Motor neuron (in vitro differentiated cells): ENCODE results near the gene TRAM2. TPM values are rescaled to one million over a fixed set of nuclear protein-coding genes. Genes with fewer than 3 reads are reported as not detected.
"Not testable (repeated sequence)": the region's sequence is repeated elsewhere in the genome, so short reads cannot be mapped to it uniquely, and the experiment has no call there.

ENCODE experiments used
- ATAC-seq, 8 experiments: fragments of 200-7000 bp; cut with Tn5 transposase; replicated peaks in 6 of 8; 2 replicates each; pipeline ENCODE4 v1.8.0; 2021; ENCODE audit warnings: mild to moderate bottlenecking in 8 of 8, moderate library complexity in 8 of 8
- H3K27ac ChIP-seq, 2 donors: fragments of 250-450 bp; sonication (Bioruptor Pico); 2 replicates each; pipeline ENCODE4 v1.9.0; 2021; ENCODE audit warnings: antibody characterized with exemption in 2 of 2, mild to moderate bottlenecking in 2 of 2, moderate library complexity in 1 of 2
- H3K4me1 ChIP-seq, 2 donors: fragments of 250-450 bp; sonication (Bioruptor Pico); replicated peaks in 1 of 2; 2 replicates each; pipeline ENCODE4 v1.6.1; 2021; ENCODE audit warnings: antibody characterized with exemption in 2 of 2, mild to moderate bottlenecking in 2 of 2, moderate library complexity in 1 of 2
- H3K4me3 ChIP-seq, 5 donors: fragments of 250-450 bp; sonication (Bioruptor Pico); 2 replicates each; pipeline ENCODE4 v1.9.0; 2021; ENCODE audit warnings: antibody characterized with exemption in 5 of 5, mild to moderate bottlenecking in 5 of 5, moderate library complexity in 4 of 5
- WGBS, 10 experiments: fragments of 450-650 bp; shearing (Covaris generic); methylation state at CpG; one replicate each; pipeline ENCODE4 v1.0.0; 2022; 5-methylcytosine and 5-hydroxymethylcytosine counted together
- in situ Hi-C, 9 experiments: fragments of 400-800 bp; cut with MboI; loops; one replicate each; pipeline ENCODE4 v1.15.0; 2021; ENCODE audit warnings: low sequenced_read_pairs in 9 of 9, low pct_unique_long_range_greater_than_20kb in 2 of 9; ENCODE audit not compliant: unreplicated experiment in 9 of 9
- total RNA-seq, 8 experiments: library from RNA; unstranded; fragments of 300-600 nt; gene quantifications; 2 replicates each; pipeline versions ENCODE4 v1.2.3 to v1.2.4, GENCODE V29; 2022

TRAM2 gene
- total RNA-seq, 8 experiments from 2014 or later: 1.8 to 38.0 (median 10.7) TPM

DNA sequence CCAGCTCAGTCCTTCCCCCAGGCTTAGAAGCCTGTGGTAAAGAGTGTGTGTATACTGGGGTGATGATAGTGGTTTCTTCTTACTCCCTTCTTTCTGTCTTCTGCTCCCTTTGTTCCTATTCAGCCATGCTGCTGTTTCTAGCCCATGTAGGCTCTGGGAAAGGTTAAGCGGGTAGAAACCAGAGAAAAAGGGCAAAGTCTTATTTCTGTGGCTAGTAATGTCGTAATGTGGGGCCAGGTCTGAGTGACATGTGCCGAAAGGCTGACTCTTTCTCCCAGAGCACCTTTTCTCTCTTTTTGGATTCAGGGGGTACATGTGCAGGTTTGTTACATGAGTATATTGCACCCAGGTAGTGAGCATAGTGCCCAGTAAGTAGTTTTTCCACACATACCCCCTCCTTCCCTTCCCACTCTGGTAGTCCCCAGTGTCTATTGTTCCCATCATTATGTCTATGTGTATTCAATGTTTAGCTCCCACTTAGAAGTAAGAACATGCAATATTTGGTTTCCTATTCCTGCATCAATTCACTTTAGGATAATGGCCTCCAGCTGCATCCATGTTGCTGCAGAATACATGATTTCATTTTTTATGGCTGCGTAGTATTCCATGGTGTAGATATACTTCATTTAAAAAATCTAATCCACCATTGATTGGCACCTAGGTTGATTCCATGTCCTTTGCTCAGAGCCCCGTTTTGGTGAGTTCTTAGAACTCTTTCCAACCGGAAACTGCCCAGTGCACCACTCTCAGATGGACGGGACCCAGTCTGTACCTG lies 82.4 kb downstream of the TRAM2 start:
- in situ Hi-C loops: no loop called here
- no peaks in the 10 kb centered on the region for H3K4me1 ChIP-seq
- WGBS, 10 experiments: 80 to 100% (median 91%) methylated on average over 1 to 5 of the region's 7 CpGs; no CpG with 5 or more reads in 2 of the 10 experiments
- H3K27ac ChIP-seq: no peak overlapping the region
- ATAC-seq: no peak
- no peak overlapping the region for H3K4me3 ChIP-seq

GRCh38 chr6:52493669-52494068 lies 83.2 kb downstream of the TRAM2 start:
- peak in 2 of 8 experiments; percentile 25 to 28 for ATAC-seq
- WGBS, 10 experiments: 43 to 100% (median 50%) methylated on average over 1 to 3 of the region's 3 CpGs; no CpG with 5 or more reads in 1 of the 10 experiments
- Histone ChIP-seq H3K4me3 (no peak overlapping the region), H3K4me1 (no peaks in the 10 kb centered on the region), H3K27ac (no peak overlapping the region)
- in situ Hi-C loops: no loop called here

DNA sequence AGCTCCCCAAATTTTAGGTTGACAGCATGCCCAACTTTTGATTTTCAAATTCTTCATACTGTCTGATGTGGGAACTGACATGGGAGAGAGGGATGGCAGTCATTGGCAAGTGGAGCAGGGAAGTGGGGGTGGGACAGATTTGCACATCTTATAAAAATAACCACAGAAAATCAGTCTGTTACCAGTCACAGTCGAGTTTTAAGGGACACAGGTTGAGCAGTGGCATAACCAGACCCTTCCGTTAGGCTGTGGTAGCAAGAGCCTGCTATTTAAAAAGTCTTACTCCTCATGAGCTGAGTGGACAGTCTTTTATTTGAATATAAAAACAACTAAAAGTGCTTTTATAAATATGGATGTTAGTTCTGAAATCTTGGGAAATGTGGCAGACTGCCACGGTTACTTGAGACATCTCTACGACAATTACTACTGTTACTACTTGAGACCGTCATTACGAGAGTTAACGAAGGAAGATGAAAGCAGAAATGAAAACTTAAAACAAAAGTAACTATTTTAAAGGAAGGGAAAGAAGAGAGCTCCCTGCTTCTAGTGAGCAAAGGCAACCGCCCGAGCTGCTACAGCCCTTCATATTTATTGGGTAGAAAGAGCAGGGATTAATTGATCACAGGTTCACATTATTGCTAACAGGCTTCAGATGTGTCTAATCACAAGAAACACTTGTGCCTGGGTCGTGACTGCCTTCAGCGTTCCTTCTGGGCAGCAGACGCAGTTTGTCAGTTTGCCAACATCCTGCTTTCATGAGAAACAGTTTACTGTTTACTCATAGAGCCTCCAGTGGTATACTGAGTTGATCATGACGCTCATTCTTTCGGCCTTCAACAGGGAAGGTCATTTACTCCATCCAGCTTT lies 85.4 kb downstream of the TRAM2 start:
- Histone ChIP-seq H3K4me3 (no peak overlapping the region), H3K4me1 (no peaks in the 10 kb centered on the region), H3K27ac (no peak overlapping the region)
- no peak for ATAC-seq
- in situ Hi-C loops: no loop called here
- 35 to 95% (median 89%) methylated on average over 2 to 12 of the region's 14 CpGs for WGBS, 10 experiments

DNA sequence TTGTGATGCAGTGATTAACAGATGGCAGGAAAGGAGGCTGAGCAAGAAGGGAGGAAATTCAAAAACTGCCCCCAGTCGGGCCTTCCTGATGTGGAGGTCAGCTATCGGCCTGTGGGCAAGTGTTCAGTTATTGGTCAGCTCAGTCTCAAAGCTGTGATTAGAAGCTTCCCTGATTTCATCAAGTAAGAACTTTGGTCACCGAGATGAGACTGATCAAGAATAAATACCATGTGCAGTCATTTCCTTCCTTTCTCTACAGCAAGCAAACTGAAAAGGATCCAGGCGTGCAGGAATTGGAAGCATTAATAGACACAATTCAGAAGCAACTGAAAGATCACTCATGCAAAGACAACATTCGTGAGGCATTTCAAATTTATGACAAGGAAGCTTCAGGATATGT lies 87.0 kb downstream of the TRAM2 start:
- ATAC-seq: no peak
- H3K27ac ChIP-seq: no peak overlapping the region
- H3K4me1 ChIP-seq: no peaks in the 10 kb centered on the region
- WGBS, 10 experiments: 40 to 100% (median 82%) methylated on average over 1 to 4 of the region's 5 CpGs
- no peak overlapping the region for H3K4me3 ChIP-seq
- in situ Hi-C loops: no loop called here

- Histone ChIP-seq H3K4me1 (no peaks in the 10 kb centered on the region), H3K4me3 (no peak overlapping the region), H3K27ac (no peak overlapping the region)
- no peak for ATAC-seq
- 93 to 100% (median 100%) methylated on average over 1 to 3 of the region's 3 CpGs; no CpG with 5 or more reads in 3 of the 10 experiments for WGBS, 10 experiments
- in situ Hi-C loops: no loop called here
Measured at GRCh38 chr6:52483671-52484003, 93.2 kb downstream of the TRAM2 start.

- in situ Hi-C loops: no loop called here
- 38 to 100% (median 89%) methylated on average over 1 to 5 of the region's 7 CpGs; no CpG with 5 or more reads in 1 of the 10 experiments for WGBS, 10 experiments
- ATAC-seq: peak in 2 of 8 experiments; percentile 42 to 56
- Histone ChIP-seq H3K4me1 (no peaks in the 10 kb centered on the region), H3K4me3 (no peak overlapping the region), H3K27ac (no peak overlapping the region)
Measured at GRCh38 chr6:52482903-52483670, 93.8 kb downstream of the TRAM2 start.

GRCh38 chr6:52475307-52475706 lies 101.6 kb downstream of the TRAM2 start:
- Histone ChIP-seq H3K27ac (no peak overlapping the region), H3K4me3 (no peak overlapping the region), H3K4me1 (no peaks in the 10 kb centered on the region)
- no peak for ATAC-seq
- in situ Hi-C loops: no loop called here
- WGBS, 10 experiments: 39 to 100% (median 92%) methylated on average over 1 to 2 of the region's 2 CpGs

GRCh38 chr6:52474173-52474572 lies 102.7 kb downstream of the TRAM2 start:
- ATAC-seq: peak in 3 of 8 experiments; percentile 42 to 87 (median 63)
- in situ Hi-C loops: no loop called here
- Histone ChIP-seq H3K4me3 (no peak overlapping the region), H3K27ac (no peak overlapping the region), H3K4me1 (no peaks in the 10 kb centered on the region)
- WGBS, 10 experiments: 50 to 100% (median 93%) methylated on average over 1 to 4 of the region's 4 CpGs

GRCh38 chr6:52461194-52461593 lies 115.7 kb downstream of the TRAM2 start:
- ATAC-seq, in situ Hi-C loops: not testable (repeated sequence)
- WGBS, 10 experiments: 45 to 100% (median 83%) methylated on average over 1 to 2 of the region's 2 CpGs; no CpG with 5 or more reads in 1 of the 10 experiments

DNA sequence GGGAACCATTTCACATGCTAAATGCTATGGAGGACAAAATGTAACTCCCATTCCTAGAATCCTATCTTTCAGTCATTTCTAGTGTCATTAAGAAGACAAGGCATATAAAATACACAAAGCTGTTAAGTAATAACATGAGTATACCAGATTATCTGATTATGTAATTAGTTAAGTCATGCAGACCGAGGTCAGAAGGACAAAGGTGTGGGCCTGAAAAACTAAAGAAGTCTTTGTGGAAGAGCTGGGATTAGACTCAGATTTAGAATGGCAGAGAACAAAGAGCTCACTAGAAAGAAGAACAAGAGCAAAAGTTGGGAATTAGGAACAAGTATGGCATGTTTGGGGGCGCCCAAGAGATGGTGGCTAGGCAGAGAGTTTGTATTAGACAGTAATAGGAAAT lies 119.8 kb downstream of the TRAM2 start:
- in situ Hi-C loops: no loop called here
- 85 to 97% (median 94%) methylated on average over 2 of the region's 2 CpGs; no CpG with 5 or more reads in 2 of the 10 experiments for WGBS, 10 experiments

More at GRCh38 chr6:52461194-52461593, 115.7 kb downstream of the TRAM2 start:
- H3K27ac ChIP-seq, H3K4me3 ChIP-seq, H3K4me1 ChIP-seq: not testable (repeated sequence)

GRCh38 chr6:52454556-52454955 lies 122.3 kb downstream of the TRAM2 start:
- WGBS, 10 experiments: 67 to 100% (median 75%) methylated on average over 2 of the region's 2 CpGs; no CpG with 5 or more reads in 5 of the 10 experiments
- ATAC-seq: no peak
- Histone ChIP-seq H3K4me3 (no peak overlapping the region), H3K27ac (no peak overlapping the region), H3K4me1 (no peaks in the 10 kb centered on the region)
- in situ Hi-C loops: no loop called here

More for the DNA sequence above, 119.8 kb downstream of the TRAM2 start:
- Histone ChIP-seq H3K4me3 (no peak overlapping the region), H3K27ac (no peak overlapping the region), H3K4me1 (no peaks in the 10 kb centered on the region)
- ATAC-seq: no peak
